ENCODE results near the gene NTF4. TPM values are rescaled to one million over a fixed set of nuclear protein-coding genes. Genes with fewer than 3 reads are reported as not detected.

The NTF4 gene
- total RNA-seq, 1 donor from 2014 or later, result not detected

GRCh38 chr19:49017666-49018351 is 46.8 kb downstream of the NTF4 start:
- peaks cover 32% of the 10 kb centered on the region for H3K4me1 Mint-ChIP-seq
- intact Hi-C loops (cut with micrococcal nuclease), result loop anchor here (2.0 to 5.0 kb wide), 3 partner anchors 25 to 434 kb away; partner anchors contain the start of genes ALDH16A1, CGB7, GYS1 and PIH1D1
- ATAC-seq (ENCODE audit: low read depth) (peak; percentile 77), DNase-seq (peak; percentile 70)
- peak overlapping the region; percentile 87 for H3K4me3 Mint-ChIP-seq
- peaks cover 3% of the 10 kb centered on the region for H3K27me3 Mint-ChIP-seq
- CTCF ChIA-PET, result interaction anchor here (1.3 to 2.6 kb wide), 2 partner anchors 18 to 24 kb away, joined by 4 to 8 read pairs; partner anchors contain the start of gene RUVBL2
- H3K27ac Mint-ChIP-seq, result no peak overlapping the region
- TF ChIP-seq CTCF (IDR thresholded peaks at IDR 0.05), result no peak
- H3K36me3 Mint-ChIP-seq (ENCODE audit: low read depth), result peaks cover 26% of the 10 kb centered on the region
- H3K9me3 Mint-ChIP-seq, result no peaks in the 10 kb centered on the region
- POLR2A ChIA-PET, result interaction anchor here (0.6 to 1.2 kb wide), 5 partner anchors 24 to 1459 kb away, joined by 3 to 6 read pairs (median 4); partner anchors contain the start of genes GYS1 and RUVBL2

- Mint-ChIP-seq H3K4me1 (peaks cover 32% of the 10 kb centered on the region), H3K27me3 (peaks cover 3% of the 10 kb centered on the region), H3K4me3 (peak within 1 kb of the TSS; percentile 87), H3K36me3 (ENCODE audit: low read depth) (peaks cover 33% of the 10 kb centered on the region), H3K9me3 (no peaks in the 10 kb centered on the region), H3K27ac (no peak within 1 kb of the TSS)
- ATAC-seq (ENCODE audit: low read depth), result no peak
- intact Hi-C loops (cut with micrococcal nuclease), result loop anchor here (5.0 kb wide), 2 partner anchors 40 to 435 kb away; partner anchors contain the start of genes ALDH16A1, CGB7 and PIH1D1
- CTCF ChIA-PET, result interaction anchor here (1.3 kb wide), 1 partner anchor 23 kb away, joined by 4 read pairs; the partner anchor contains the start of gene RUVBL2
- DNase-seq, result no peak
- no peak for TF ChIP-seq CTCF (IDR thresholded peaks at IDR 0.05)
- POLR2A ChIA-PET, result interaction anchor here (0.6 to 1.2 kb wide), 5 partner anchors 24 to 1460 kb away, joined by 3 to 6 read pairs (median 4); partner anchors contain the start of genes GYS1 and RUVBL2
These were observed 47.5 kb downstream of the NTF4 start, which contains the start of gene LHB for GRCh38 chr19:49017041-49017665. LHB (minus strand) TSS chr19:49017091; CDS start chr19:49017081, 10 bp downstream.

- H3K9me3 Mint-ChIP-seq, result no peaks in the 10 kb centered on the region
- H3K27me3 Mint-ChIP-seq, result peaks cover 3% of the 10 kb centered on the region
- no peak overlapping the region for H3K27ac Mint-ChIP-seq
- ChIA-PET POLR2A (interaction anchor here (0.5 kb wide), 1 partner anchor 744 kb away, joined by 3 read pairs; no protein-coding TSS in a partner anchor), CTCF (no interaction called here)
- TF ChIP-seq CTCF (IDR thresholded peaks at IDR 0.05), result no peak
- H3K4me1 Mint-ChIP-seq, result peaks cover 30% of the 10 kb centered on the region
- intact Hi-C loops (cut with micrococcal nuclease), result loop anchor here (5.0 kb wide), 2 partner anchors 41 to 436 kb away; partner anchors contain the start of genes ALDH16A1, CGB7 and PIH1D1
- DNase-seq (no peak), ATAC-seq (ENCODE audit: low read depth) (no peak)
- peaks cover 41% of the 10 kb centered on the region for H3K36me3 Mint-ChIP-seq (ENCODE audit: low read depth)
- H3K4me3 Mint-ChIP-seq, result no peak overlapping the region
These were observed 48.4 kb downstream of the NTF4 start for GRCh38 chr19:49016067-49016839.

- Mint-ChIP-seq H3K4me1 (peaks cover 16% of the 10 kb centered on the region), H3K36me3 (ENCODE audit: low read depth) (peaks cover 54% of the 10 kb centered on the region), H3K9me3 (no peaks in the 10 kb centered on the region), H3K27ac (no peak overlapping the region), H3K4me3 (no peak overlapping the region), H3K27me3 (peaks cover 3% of the 10 kb centered on the region)
- ATAC-seq (ENCODE audit: low read depth) (no peak), DNase-seq (no peak)
- POLR2A ChIA-PET, result no interaction called here
- CTCF ChIA-PET, result no interaction called here
- intact Hi-C loops (cut with micrococcal nuclease), result loop anchor here (5.0 kb wide), 2 partner anchors 42 to 437 kb away; partner anchors contain the start of genes ALDH16A1, CGB7 and PIH1D1
- no peak for TF ChIP-seq CTCF (IDR thresholded peaks at IDR 0.05)
These were observed 49.8 kb downstream of the NTF4 start for GRCh38 chr19:49014870-49015255.
